Measurements from ENCODE around the gene TRIP13. TPM values are rescaled to one million over a fixed set of nuclear protein-coding genes. Genes with fewer than 3 reads are reported as not detected.

Gene TRIP13
- total and polyA plus RNA-seq, 2 of the 13 experiments (the other 11 are each of a cell fraction or from before 2014, with no cell fraction given) = 13.5 to 33.0 TPM

GRCh38 chr5:965604-966344, 73.1 kb downstream of the TRIP13 start:
- no peaks in the 10 kb centered on the region for H3K36me3 ChIP-seq (replicated peaks in 1 of 2; ENCODE audit: control insufficient read depth in 1 of 2, insufficient read depth in 2 of 2, low read length in 2 of 2)
- ChIA-PET POLR2A (no interaction called here), CTCF (ENCODE audit: low intra/inter-chr PET ratio, low total read pairs) (no interaction called here)
- no peak overlapping the region for H3K27ac ChIP-seq (ENCODE audit: extremely low read length, insufficient read depth, low read length)
- intact Hi-C loops (cut with micrococcal nuclease; ENCODE audit: unreplicated experiment) (no loop called here), in situ Hi-C loops (cut with HindIII; ENCODE audit: extremely low pct_ligation_motif_present, low pct_unique_long_range_greater_than_20kb) (no loop called here)
- no peak overlapping the region for H3K4me2 ChIP-seq (ENCODE audit: low read depth, low read length)
- H4K20me1 ChIP-seq (ENCODE audit: insufficient read depth, low read length) = no peaks in the 10 kb centered on the region
- H3K79me2 ChIP-seq (ENCODE audit: insufficient read depth, low read length) = no peaks in the 10 kb centered on the region
- no peak overlapping the region for H2AFZ ChIP-seq (ENCODE audit: low read length)
- no peak overlapping the region for H3K4me3 ChIP-seq (replicated peaks in 1 of 3; ENCODE audit: insufficient read depth in 1 of 3, low read depth in 2 of 3, low read length in 3 of 3)
- BruUV-seq (replicated peaks) = no TSS peak
- no peak overlapping the region for H3K9ac ChIP-seq (ENCODE audit: insufficient read depth, low read depth, low read length)
- H3K27me3 ChIP-seq (ENCODE audit: control insufficient read depth in 1 of 2, insufficient read depth in 2 of 2, low read length in 2 of 2) = peaks cover 7 to 84% of the 10 kb centered on the region in 2 experiments; a peak in 4 of 5 replicates
- no peak for DNase-seq (ENCODE audit: low spot score)
- no peaks in the 10 kb centered on the region for H3K9me3 ChIP-seq (ENCODE audit: low read length)
- no peaks in the 10 kb centered on the region for H3K4me1 ChIP-seq (ENCODE audit: insufficient read depth, low read length)
- FAIRE-seq = no peak
- 57% methylated on average over 32 of the region's 32 CpGs for WGBS (ENCODE audit: low lambda C conversion rate)
- ATAC-seq = no peak
- TF ChIP-seq CBFB (CRISPR knock-in tag; IDR thresholded peaks at IDR 0.05) (no peak), TRIM22 (IDR thresholded peaks at IDR 0.05) (no peak), ZNF800 (CRISPR knock-in tag; IDR thresholded peaks at IDR 0.05) (no peak), MBD4 (IDR thresholded peaks at IDR 0.05; ENCODE audit: borderline replicate concordance, low read length) (no peak), SKIL (CRISPR knock-in tag; IDR thresholded peaks at IDR 0.05; ENCODE audit: borderline replicate concordance) (no peak), CENPBD1 (CRISPR knock-in tag; IDR thresholded peaks at IDR 0.05; ENCODE audit: borderline replicate concordance, low read depth) (no peak), SNAPC2 (CRISPR knock-in tag; IDR thresholded peaks at IDR 0.05) (no peak), JUN (CRISPR knock-in tag; IDR thresholded peaks at IDR 0.05) (no peak), CBX1 (IDR thresholded peaks at IDR 0.05; ENCODE audit: low read depth) (no peak), PHF20 (CRISPR knock-in tag; IDR thresholded peaks at IDR 0.05) (no peak), ZSCAN21 (CRISPR knock-in tag; IDR thresholded peaks at IDR 0.05; ENCODE audit: borderline replicate concordance) (no peak), ZNF720 (CRISPR knock-in tag; IDR thresholded peaks at IDR 0.05) (no peak), ZNF441 (CRISPR knock-in tag; IDR thresholded peaks at IDR 0.05; ENCODE audit: borderline replicate concordance) (no peak), E2F1 (CRISPR knock-in tag; IDR thresholded peaks at IDR 0.05) (no peak), ZNF253 (CRISPR knock-in tag; IDR thresholded peaks at IDR 0.05; ENCODE audit: borderline replicate concordance) (no peak), ZSCAN12 (CRISPR knock-in tag; IDR thresholded peaks at IDR 0.05) (no peak), IRF9 (CRISPR knock-in tag; IDR thresholded peaks at IDR 0.05; ENCODE audit: borderline replicate concordance) (no peak)

All from HepG2 (cell line).